Measurements from ENCODE around the gene P3H2.

GRCh38 chr3:190008432-190008831 lies 112.3 kb downstream of the P3H2 start:
- TF ChIP-seq, protein P1, sequence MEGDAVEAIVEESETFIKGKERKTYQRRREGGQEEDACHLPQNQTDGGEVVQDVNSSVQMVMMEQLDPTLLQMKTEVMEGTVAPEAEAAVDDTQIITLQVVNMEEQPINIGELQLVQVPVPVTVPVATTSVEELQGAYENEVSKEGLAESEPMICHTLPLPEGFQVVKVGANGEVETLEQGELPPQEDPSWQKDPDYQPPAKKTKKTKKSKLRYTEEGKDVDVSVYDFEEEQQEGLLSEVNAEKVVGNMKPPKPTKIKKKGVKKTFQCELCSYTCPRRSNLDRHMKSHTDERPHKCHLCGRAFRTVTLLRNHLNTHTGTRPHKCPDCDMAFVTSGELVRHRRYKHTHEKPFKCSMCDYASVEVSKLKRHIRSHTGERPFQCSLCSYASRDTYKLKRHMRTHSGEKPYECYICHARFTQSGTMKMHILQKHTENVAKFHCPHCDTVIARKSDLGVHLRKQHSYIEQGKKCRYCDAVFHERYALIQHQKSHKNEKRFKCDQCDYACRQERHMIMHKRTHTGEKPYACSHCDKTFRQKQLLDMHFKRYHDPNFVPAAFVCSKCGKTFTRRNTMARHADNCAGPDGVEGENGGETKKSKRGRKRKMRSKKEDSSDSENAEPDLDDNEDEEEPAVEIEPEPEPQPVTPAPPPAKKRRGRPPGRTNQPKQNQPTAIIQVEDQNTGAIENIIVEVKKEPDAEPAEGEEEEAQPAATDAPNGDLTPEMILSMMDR (conservative IDR thresholded peaks at IDR 0.05; ENCODE audit: low read depth, low read length): no peak
- no peak for TF ChIP-seq EZH2 (IDR thresholded peaks at IDR 0.05; ENCODE audit: borderline replicate concordance, low read depth, low read length, poor library complexity, severe bottlenecking)

Data from A673 (cell line).